Dermis microvascular lymphatic vessel endothelial cell (primary cell): Measurements from ENCODE around the gene CNBD2. TPM values are rescaled to one million over a fixed set of nuclear protein-coding genes. Genes with fewer than 3 reads are reported as not detected.
"Not testable (repeated sequence)": the region's sequence is repeated elsewhere in the genome, so short reads cannot be mapped to it uniquely, and the experiment has no call there.

Experiments used
- DNase-seq, 2 donors: peaks; one replicate each; pipeline versions ENCODE4 v3.0.0 to v3.0.0-alpha.2; 2010; ENCODE audit warnings: low read depth in 2 of 2
- total RNA-seq: library from RNA; depleted of rRNA; stranded (reverse); fragments of >200 nt; gene quantifications from 2 replicates; pipeline ENCODE4 v1.2.1, GENCODE V29; 2014

The CNBD2 gene
- total RNA-seq, 1 donor from 2014 or later, result 5.4 TPM

DNA sequence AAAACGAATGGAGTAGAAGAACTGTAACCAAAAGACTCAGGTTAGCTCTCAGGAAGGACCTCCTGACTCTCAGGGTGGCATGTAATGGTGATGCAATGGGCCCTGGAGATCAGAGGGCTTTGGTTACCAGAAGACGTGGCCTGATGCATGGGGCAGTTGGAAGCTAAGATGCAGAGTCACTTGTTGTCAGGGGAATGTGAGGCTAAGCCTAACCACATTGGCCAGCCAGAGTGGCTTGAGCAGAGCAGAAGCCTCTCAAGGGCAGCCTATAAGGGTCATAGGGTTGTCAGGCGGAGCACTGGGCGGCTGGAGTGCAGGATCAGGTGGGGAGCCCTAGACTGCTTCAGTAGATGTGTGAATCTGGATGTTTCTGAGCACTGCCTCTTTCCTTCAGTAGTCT, 5.9 kb downstream of the CNBD2 start:
- no peak for DNase-seq

- DNase-seq, result no peak
These were observed 7.4 kb downstream of the CNBD2 start for GRCh38 chr20:35975576-35976373.

DNA sequence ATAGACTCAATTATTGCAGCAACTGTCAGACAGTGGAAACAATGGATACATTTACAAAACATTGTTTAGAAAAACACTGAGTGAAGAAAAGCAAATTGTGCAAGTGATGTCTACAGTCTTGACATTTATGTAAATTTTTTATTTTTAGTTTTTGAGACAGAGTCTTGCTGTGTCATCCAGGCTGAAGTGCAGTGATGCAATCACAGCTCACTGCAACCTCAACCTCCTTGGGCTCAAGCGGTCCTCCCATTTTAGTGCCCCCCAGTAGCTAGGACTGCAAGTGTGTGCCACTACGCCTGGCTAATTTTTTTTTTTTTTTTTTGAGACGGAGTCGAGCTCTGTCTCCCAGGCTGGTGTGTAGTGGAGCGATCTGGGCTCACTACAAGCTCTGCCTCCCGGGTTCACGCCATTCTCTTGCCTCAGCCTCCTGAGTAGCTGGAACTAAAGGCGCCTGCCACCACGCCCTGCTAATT, 9.7 kb downstream of the CNBD2 start:
- no peak for DNase-seq

DNA sequence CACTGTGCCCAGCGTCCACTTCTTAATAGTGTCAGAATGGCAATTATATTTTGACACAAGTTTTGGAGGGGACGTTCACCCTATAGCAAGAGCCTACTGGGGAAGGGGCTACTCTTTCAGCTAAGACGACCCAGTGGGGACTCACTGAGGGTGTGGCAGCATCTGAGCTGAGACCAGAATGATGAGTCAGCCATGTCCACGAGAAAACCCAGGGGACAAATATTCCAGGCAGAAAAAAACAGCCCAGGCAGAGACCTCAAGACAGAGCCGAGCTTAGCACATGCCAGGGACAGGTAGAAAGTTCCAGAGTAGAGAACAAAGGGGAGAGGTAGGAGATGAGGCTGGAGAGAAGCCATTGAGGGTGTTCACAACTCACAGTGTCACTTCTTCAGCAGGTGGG, 11.2 kb downstream of the CNBD2 start:
- DNase-seq, result no peak

DNA sequence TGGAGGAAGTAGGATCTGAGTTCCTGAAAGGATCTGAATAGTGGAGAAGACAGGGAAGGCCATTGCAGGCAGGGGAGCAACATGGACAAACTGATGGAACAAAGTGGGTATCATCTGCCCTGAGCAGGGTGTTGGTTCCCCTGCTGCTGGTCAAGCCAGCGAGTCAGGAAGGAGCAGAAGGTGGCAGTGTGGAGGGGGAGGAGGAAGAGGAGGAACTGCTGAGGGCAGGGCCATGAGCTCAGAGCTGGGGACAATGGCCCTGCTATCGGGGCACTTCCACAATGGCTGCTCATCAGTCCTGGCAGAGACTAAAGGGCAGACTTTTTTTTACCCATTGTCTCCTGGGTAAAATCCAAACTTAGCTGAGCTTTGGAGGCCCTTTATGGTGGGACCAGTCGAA, 13.6 kb downstream of the CNBD2 start:
- no peak for DNase-seq

GRCh38 chr20:35984382-35984781, 16.0 kb downstream of the CNBD2 start:
- DNase-seq, result no peak

DNA sequence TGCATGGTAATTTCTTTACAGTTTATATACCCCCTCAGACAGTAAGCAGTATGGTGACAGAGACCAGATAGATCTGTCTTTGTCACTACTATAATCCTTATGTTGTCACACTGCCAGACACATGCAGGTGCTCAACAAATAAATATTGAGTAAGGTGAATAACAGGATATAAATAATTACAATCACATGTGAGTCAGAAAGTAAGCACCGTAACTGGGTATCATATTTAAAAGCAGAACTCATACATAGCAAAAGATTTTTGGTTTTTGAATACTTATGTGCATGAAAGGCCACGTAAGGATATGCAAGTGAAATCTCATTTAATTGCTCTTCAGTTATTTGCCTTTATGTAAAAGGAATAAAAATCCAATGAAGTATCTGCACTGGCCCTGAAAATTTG, 17.4 kb downstream of the CNBD2 start:
- DNase-seq, result no peak

GRCh38 chr20:35988910-35989463, 20.6 kb downstream of the CNBD2 start:
- DNase-seq, result no peak

DNA sequence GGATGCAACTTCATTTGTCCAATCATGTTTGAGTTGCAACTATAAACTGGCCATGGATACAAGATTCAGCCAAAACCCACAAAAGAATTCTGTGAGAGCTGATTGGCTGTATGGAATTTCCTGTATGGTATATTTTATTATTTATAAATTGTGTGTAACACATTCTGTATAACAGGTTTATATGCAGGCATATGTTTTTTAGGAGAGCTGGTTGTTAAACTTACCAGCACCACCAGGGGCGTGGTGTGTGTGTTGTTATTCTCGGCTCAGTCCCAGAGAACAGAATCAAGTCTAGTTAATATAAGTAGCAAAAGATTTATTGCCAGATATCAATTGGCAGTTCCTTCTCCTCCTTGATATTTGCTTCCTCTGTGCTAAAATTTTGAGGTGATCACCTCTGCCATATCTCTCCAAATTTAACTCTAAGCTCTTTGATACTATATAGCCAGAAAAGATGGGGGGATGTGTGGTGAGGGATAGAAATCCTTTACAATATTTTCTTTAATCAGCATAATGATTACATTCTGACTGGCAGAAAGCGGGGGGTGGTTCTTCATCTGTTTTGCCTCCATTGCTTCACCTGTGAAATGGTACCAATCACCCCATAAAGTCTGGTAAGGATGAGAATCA, 22.9 kb downstream of the CNBD2 start:
- DNase-seq, result peak; percentile 22 to 45

DNA sequence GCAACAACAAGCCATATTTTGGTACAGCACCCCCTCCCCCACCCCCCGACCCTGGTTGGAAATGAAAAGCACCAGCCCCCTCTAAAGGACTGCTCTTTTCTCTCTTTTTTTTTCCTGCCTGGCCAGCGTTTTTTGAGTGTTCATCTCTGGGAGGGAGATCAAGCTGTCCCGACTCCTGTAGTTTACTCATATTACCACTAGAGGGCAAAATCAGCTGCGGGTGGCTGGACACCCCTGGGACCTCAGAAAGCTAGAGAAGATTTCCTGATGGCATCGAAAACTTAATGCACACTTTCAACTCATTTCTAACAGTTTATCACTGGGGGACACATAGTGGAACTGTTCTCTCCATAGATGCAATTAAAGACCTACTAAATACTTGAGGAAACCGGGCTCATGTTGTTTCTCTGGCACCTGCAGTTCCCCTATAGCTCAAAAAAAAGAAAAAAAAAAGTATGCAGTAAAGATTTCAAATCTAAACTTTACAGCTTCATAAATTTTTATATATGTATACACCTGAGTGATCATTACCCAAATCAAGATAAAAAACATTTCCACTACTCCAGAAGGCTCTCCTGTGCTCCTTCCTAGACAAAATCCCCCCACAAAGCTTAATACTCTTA, 24.4 kb downstream of the CNBD2 start:
- DNase-seq, result peak; percentile 44 to 64

DNA sequence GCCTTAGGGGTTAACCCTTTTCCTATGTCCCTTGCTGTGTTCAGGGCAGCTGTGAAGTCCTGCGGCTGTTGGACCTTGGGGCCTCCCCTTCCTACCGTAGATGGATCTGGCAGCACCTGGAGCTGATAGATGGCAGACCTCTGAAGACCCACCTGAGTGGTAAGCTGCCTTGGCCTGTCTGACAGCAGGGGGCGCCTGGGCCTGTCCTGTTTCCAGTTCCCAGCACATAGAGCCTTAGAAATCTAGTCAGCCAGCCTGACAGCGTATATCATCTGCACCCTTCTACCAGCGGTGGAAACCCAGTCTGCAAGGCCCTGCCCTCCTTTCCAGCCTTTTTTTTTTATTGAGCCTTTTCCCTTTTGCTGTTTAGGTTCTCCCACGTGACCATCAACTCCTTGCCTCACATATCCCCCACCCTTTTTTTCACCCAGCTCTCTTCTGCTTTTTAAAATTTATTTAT, 26.6 kb downstream of the CNBD2 start:
- peak; percentile 81 to 87 for DNase-seq

- not testable (repeated sequence) for DNase-seq
These were observed 28.1 kb downstream of the CNBD2 start for GRCh38 chr20:35996492-35996891.

- DNase-seq, result not testable (repeated sequence)
These were observed 32.9 kb downstream of the CNBD2 start for GRCh38 chr20:36001331-36001730.

DNA sequence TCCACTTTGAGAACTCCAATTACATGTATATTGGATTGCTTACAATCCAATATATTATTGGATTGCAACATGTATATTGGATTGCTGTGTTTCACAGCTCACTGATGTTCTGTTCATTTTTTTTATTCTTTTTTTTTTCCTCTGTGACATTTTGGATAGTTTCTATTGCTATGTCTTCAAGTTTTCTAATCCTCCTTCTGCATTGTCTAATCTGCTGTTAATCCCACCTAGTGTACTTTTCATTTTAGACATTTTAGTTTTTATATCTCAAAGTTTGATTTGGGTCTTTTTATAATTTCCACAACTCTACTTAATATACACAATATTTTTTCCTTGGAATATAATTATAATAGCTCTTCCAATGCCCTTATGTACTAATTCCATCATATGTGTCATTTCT, 34.5 kb downstream of the CNBD2 start:
- DNase-seq, result no peak

DNA sequence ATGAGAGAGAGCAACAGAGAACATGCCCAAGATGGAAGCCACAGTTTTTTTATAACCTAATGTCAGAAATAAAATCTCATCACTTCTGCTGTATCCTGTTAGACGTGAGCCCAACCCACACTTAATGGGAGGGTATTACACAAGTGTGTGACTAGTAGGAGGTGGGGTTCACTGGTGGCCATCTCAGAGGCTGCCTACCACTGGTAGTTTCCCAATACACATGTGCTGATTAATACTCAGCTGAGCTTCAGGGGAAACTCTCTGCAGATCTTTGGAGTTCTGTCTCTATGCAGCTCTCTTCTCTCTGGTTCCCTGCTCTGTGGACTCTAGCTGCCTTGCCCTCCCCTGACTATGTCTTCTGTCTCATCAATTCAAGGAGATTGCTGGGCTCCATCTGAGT, 35.7 kb downstream of the CNBD2 start:
- DNase-seq, result no peak

DNA sequence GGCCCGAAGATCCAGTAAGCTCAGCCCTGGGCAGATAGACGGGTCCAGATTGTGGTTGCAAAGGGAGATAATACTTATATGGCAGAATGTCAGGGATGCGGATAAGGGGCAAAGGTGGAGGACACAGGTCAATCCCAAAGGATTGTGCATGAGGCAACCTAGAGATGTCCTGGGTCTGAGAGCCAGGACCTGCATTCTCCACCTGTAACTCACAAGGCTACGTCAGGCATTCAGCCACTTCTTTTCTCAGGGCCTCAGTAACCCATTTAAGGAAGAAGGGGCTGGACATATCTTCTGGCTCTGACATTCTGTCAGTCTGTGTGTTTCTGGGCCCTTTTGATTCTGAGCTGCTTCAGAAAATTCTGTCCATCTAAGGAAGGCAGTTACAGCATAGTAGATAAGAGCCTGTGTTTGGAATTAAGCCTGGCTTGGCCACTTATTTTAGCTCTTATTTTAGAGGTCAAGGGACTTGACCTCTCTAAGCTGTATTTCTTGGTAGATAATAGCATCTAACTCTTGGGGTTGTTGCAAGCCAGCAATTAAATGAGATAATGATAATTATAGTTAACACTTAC, 40.2 kb downstream of the CNBD2 start:
- no peak for DNase-seq

- no peak for DNase-seq
These were observed 41.7 kb downstream of the CNBD2 start for GRCh38 chr20:36010076-36010475.

DNA sequence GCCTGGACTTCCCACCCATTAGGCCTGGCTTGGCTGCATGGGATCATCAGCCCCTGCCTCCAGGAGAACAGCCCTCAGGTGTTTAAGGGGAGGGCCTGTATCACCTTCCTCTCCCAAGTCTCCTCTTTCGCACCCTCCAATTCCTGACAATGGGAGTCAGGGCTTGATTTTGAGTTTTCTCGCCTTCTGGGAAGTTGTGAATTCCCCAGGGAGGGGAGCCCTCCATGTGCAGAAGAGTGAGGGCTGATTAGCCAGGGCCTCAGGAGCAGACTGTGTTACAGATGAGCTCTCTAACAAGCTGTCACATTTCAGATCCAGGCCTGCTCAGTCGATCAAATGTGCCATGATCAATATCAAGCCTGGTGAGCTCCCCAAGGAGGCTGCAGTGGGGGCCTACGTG, 42.4 kb downstream of the CNBD2 start:
- DNase-seq, result no peak

GRCh38 chr20:36015806-36016403, 47.5 kb downstream of the CNBD2 start:
- DNase-seq, result peak; percentile 33 to 78

GRCh38 chr20:36017048-36017951, 48.9 kb downstream of the CNBD2 start:
- DNase-seq, result peak; percentile 68 to 79
